HG03135 (cell line): ENCODE data around the gene APOC4.

Experiments
- ATAC-seq: cut with Tn5 transposase; IDR thresholded peaks from one replicate; pipeline ENCODE4 v1.9.1; 2021; ENCODE audit warnings: mild to moderate bottlenecking, moderate library complexity; ENCODE audit not compliant: unreplicated experiment

The APOC4 gene

DNA sequence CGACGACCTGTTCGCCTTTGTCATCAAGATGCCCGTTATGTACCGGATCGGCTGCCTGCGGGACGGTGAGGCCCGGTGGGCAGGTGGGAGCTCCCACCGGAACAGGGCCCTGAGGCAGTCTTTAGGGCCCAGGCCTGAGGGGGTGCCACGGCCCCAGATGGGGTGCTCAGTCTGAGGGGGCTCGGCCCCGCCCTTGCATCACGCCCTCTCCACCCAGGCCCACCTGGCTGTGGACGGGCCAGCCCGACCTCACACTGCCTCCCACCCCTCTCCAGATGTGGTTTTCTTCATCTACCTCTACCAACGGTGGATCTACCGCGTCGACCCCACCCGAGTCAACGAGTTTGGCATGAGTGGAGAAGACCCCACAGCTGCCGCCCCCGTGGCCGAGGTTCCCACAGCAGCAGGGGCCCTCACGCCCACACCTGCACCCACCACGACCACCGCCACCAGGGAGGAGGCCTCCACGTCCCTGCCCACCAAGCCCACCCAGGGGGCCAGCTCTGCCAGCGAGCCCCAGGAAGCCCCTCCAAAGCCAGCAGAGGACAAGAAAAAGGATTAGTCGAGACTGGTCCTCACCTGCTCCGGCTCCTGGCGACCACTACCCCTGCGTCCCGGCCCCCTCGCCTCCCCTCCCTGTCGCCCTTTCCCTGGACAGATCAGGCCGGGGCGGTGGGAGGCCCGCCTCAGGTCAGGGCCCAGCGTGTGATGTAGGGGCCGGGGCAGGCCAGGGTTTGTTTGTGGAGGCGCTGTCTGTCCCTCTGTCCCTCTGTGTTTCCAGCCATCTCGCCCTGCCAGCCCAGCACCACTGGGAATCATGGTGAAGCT is 50.5 kb downstream of the APOC4 start:
- no peak for ATAC-seq

DNA sequence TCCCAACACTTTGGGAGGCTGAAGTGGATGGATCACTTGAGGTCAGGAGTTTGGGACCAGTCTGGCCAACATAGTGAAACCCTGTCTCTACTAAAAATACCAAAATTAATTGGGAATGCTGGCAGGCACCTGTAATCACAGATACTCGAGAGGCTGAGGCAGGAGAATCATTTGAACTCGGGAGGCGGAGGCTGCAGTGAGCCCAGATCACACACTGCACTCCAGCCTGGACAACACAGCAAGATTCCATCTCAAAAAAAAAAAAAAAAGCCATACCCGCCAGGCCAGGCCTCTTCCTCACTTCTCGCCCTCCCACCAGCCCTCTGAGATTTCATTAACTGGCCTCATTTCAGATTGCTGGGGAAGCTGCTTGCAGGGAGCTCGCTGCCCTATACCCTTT is 51.5 kb downstream of the APOC4 start:
- ATAC-seq, result no peak

DNA sequence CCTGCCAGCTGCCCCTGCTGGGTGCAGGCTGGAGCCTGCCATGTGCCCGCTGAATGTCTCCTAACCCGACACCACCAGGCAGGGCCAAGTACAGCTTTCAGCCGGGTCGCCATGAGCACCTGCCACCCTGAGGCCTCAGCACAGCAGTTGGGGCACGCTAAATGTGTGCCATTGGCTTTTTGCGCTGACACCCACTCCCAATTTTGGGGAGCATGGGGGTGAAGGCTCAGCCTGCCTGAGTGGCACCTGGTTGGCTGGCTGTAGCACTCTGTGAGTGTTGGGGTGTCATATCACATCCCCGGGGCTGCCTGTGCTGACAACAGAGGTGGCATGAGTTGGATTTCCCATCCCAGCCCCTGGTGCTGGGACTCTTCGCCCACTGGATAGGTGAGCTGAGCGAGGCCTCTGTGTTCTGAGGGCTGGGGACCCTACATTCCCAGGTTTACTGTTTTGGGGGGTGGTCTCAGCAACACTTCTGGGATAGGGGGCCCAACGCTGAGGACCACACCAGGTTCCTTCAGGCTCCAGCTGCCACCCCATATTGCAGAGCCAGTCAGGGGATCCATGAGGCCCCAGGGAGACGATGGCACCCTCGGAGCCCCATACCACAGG is 52.0 kb downstream of the APOC4 start:
- no peak for ATAC-seq
